GM12878 (cell line): ENCODE results near the gene BUB3. TPM values are rescaled to one million over a fixed set of nuclear protein-coding genes. Genes with fewer than 3 reads are reported as not detected.

Experiments used
- ATAC-seq: fragments of 200-7000 bp; cut with Tn5 transposase; 3 replicates; pipeline ENCODE4 v1.9.1; 2020; ENCODE audit warnings: mild to moderate bottlenecking, moderate library complexity
- BruUV-seq: library from RNA; stranded (reverse); fragments of 400-500 nt; replicated peaks from 2 replicates; lab custom pipeline; 2021; lab: Mats Ljungman, UMichigan
- CTCF ChIA-PET: fragments of 300-600 bp; sonication (Branson Sonifier 250); formaldehyde crosslinking; extraction: SDS; loops from one replicate; lab custom pipeline; 2021; ENCODE audit warnings: inconsistent platforms; lab: Yijun Ruan, JAX
- POLR2A ChIA-PET: fragments of 350-600 bp; formaldehyde crosslinking; extraction: SDS; loops from one replicate; lab custom pipeline; 2021; ENCODE audit warnings: inconsistent platforms; lab: Charles Lee
- RAD21 ChIA-PET: fragments of 300-600 bp; sonication (Branson Sonifier 250); formaldehyde crosslinking; loops from one replicate; lab custom pipeline; 2023; ENCODE audit warnings: antibody characterized with exemption; ENCODE audit not compliant: unreplicated experiment; lab: Charles Lee
- SMC1A ChIA-PET: fragments of 300-600 bp; sonication (Branson Sonifier 250); formaldehyde crosslinking; loops from one replicate; lab custom pipeline; 2023; ENCODE audit not compliant: unreplicated experiment, uncharacterized antibody; lab: Charles Lee
- DNase-seq: peaks from one replicate; pipeline ENCODE4 v3.0.0-alpha.2; 2011; ENCODE audit warnings: low read depth, low spot score
- FAIRE-seq: peaks from 3 replicates; lab custom pipeline; 2011; peaks lifted over from hg19 to GRCh38; lab: Jason Lieb, UNC
- H2AFZ ChIP-seq: 2 replicates; pipeline ENCODE4 v1.6.0; 2011; ENCODE audit warnings: low read depth, low read length, control low read depth; ENCODE audit not compliant: control insufficient read depth
- H3K27ac ChIP-seq: 2 replicates; pipeline ENCODE4 v1.5.1; 2011; ENCODE audit warnings: control low read depth; ENCODE audit not compliant: control insufficient read depth, insufficient read depth
- H3K27me3 ChIP-seq, 2 experiments: replicated peaks in 1 of 2; 2 replicates each; pipeline versions ENCODE4 v1.6.0 to v1.6.1; 2011; ENCODE audit warnings: low read length in 1 of 2; ENCODE audit not compliant: control insufficient read depth in 2 of 2, insufficient read depth in 2 of 2
- H3K36me3 ChIP-seq, 2 experiments: 2 replicates each; pipeline ENCODE4 v1.5.1; 2011; ENCODE audit warnings: low read length in 1 of 2; ENCODE audit not compliant: control insufficient read depth in 2 of 2, insufficient read depth in 2 of 2
- H3K4me1 ChIP-seq: 2 replicates; pipeline ENCODE4 v1.6.1; 2011; ENCODE audit warnings: mild to moderate bottlenecking, low read length, moderate library complexity, mixed read lengths; ENCODE audit not compliant: control insufficient read depth, insufficient read depth
- H3K4me2 ChIP-seq: 2 replicates; pipeline ENCODE4 v1.6.0; 2011; ENCODE audit warnings: control low read depth; ENCODE audit not compliant: control insufficient read depth, insufficient read depth
- H3K4me3 ChIP-seq: fragments of 200-600 bp; sonication (generic); 2 replicates; pipeline ENCODE4 v1.5.1; 2016
- H3K79me2 ChIP-seq: 2 replicates; pipeline ENCODE4 v1.6.0; 2011; ENCODE audit warnings: low read length; ENCODE audit not compliant: control insufficient read depth, insufficient read depth
- H3K9ac ChIP-seq: 2 replicates; pipeline ENCODE4 v1.8.0; 2011; ENCODE audit warnings: low read length, control low read depth, mixed read lengths; ENCODE audit not compliant: control insufficient read depth, insufficient read depth
- H3K9me3 ChIP-seq: replicated peaks from 3 replicates; pipeline ENCODE4 v1.5.1; 2011; ENCODE audit warnings: mild to moderate bottlenecking, low read length; ENCODE audit not compliant: control insufficient read depth, insufficient read depth
- H4K20me1 ChIP-seq: 2 replicates; pipeline ENCODE4 v1.6.0; 2011; ENCODE audit not compliant: control insufficient read depth, insufficient read depth
- IKZF2 ChIP-seq, 2 experiments: fragments of 450-650 bp; IDR thresholded peaks; 2 replicates each; pipeline ENCODE4 v1.6.1; 2017; ENCODE audit warnings: mild to moderate bottlenecking in 2 of 2, moderate library complexity in 2 of 2
- MEF2B ChIP-seq: fragments of 450-650 bp; IDR thresholded peaks from 2 replicates; pipeline ENCODE4 v1.6.1; 2018; ENCODE audit warnings: mild to moderate bottlenecking, moderate library complexity; ENCODE audit not compliant: partially characterized antibody, poor library complexity, severe bottlenecking
- MXI1 ChIP-seq: fragments of 150-350 bp; IDR thresholded peaks from 2 replicates; pipeline ENCODE4 v1.6.1; 2011; ENCODE audit warnings: low read depth, mild to moderate bottlenecking, inconsistent platforms, low read length, improper control_type of control experiment
- NRF1 ChIP-seq: conservative IDR thresholded peaks from 2 replicates; pipeline ENCODE4 v1.6.1; 2011; ENCODE audit warnings: mild to moderate bottlenecking, low read depth, low read length, improper control_type of control experiment
- POLR2AphosphoS2 ChIP-seq: IDR thresholded peaks from 2 replicates; pipeline ENCODE4 v1.6.1; 2011; ENCODE audit warnings: low read depth, mild to moderate bottlenecking, low read length, improper control_type of control experiment, moderate library complexity
- RUNX3 ChIP-seq: IDR thresholded peaks from 2 replicates; pipeline ENCODE4 v1.6.1; 2012; ENCODE audit warnings: low read length, inconsistent platforms
- SMAD1 ChIP-seq: fragments of 450-650 bp; IDR thresholded peaks from 2 replicates; pipeline ENCODE4 v1.6.1; 2018; ENCODE audit warnings: mild to moderate bottlenecking, low read depth; ENCODE audit not compliant: partially characterized antibody
- SPI1 ChIP-seq: IDR thresholded peaks from 2 replicates; pipeline ENCODE4 v1.6.1; 2011; ENCODE audit warnings: low read depth, mild to moderate bottlenecking, low read length, moderate library complexity, borderline replicate concordance; ENCODE audit not compliant: insufficient read depth
- SRF ChIP-seq, 2 experiments: IDR thresholded peaks; 2 replicates each; pipeline ENCODE4 v1.6.1; 2011; ENCODE audit warnings: low read depth in 2 of 2, low read length in 2 of 2, mild to moderate bottlenecking in 1 of 2, moderate library complexity in 1 of 2
- ZBED1 ChIP-seq: IDR thresholded peaks from 2 replicates; pipeline ENCODE4 v1.6.1; 2016; ENCODE audit warnings: borderline replicate concordance
- WGBS: methylation state at CpG from one replicate; pipeline ENCODE4 v1.1.6; 2016; ENCODE audit warnings: low lambda C conversion rate; ENCODE audit not compliant: insufficient replicate concordance, insufficient coverage; ENCODE audit errors: missing lambda C conversion rate; 5-methylcytosine and 5-hydroxymethylcytosine counted together
- in situ Hi-C: fragments of 300-500 bp; cut with MboI; formaldehyde crosslinking; loops from 9 replicates; pipeline ENCODE4 v1.14.3; 2018; ENCODE audit warnings: mixed read lengths
- intact Hi-C: fragments of 100-400 bp; cut with micrococcal nuclease; formaldehyde crosslinking; loops from one replicate; pipeline ENCODE4 v1.14.2; 2022; ENCODE audit not compliant: unreplicated experiment
- polyA plus RNA-seq, 11 experiments: library from polyadenylated mRNA; depleted of rRNA in 4 of 11; unstranded in 6 of 11; stranded (reverse) in 5 of 11; fragments of >200 nt; fragmentation: Nextera tagmentation in 4 of 11; fragmentation: Illumina TruSeq in 1 of 11; extraction: Ambion mirVana in 4 of 11; extraction: Trizol in 1 of 11; gene quantifications; 1 replicate in 1 of 11; 2 replicates in 10 of 11; pipeline versions ENCODE4 v1.2.1 to v1.2.3, GENCODE V29; 2011 to 2016; ENCODE audit warnings: inconsistent platforms in 2 of 11, missing spikeins in 2 of 11, low read depth in 1 of 11
- total RNA-seq, 4 experiments: library from RNA; depleted of rRNA in 3 of 4; stranded (reverse); fragments of >200 nt in 3 of 4; fragmentation: Illumina TruSeq in 1 of 4; extraction: Trizol in 1 of 4; gene quantifications; 2 replicates each; pipeline versions ENCODE4 v1.2.1 to v1.2.3, GENCODE V29; 2013 to 2021
- TF ChIP-seq, protein P1 (sequence below): fragments of 450-650 bp; IDR thresholded peaks from 2 replicates; pipeline ENCODE4 v1.6.1; 2017; ENCODE audit warnings: mild to moderate bottlenecking, moderate library complexity
- TF ChIP-seq, protein P2 (sequence below): IDR thresholded peaks from 2 replicates; pipeline ENCODE4 v1.6.1; 2012; ENCODE audit warnings: mild to moderate bottlenecking, low read depth, low read length
- TF ChIP-seq, protein P3 (sequence below): IDR thresholded peaks from 2 replicates; pipeline ENCODE4 v1.6.1; 2012; ENCODE audit warnings: low read depth, low read length, improper control_type of control experiment

Gene BUB3
- total and polyA plus RNA-seq, 10 of the 15 experiments (the other 5 are each of a cell fraction or from before 2014, with no cell fraction given) = 260 to 1,126 (median 441) TPM

DNA sequence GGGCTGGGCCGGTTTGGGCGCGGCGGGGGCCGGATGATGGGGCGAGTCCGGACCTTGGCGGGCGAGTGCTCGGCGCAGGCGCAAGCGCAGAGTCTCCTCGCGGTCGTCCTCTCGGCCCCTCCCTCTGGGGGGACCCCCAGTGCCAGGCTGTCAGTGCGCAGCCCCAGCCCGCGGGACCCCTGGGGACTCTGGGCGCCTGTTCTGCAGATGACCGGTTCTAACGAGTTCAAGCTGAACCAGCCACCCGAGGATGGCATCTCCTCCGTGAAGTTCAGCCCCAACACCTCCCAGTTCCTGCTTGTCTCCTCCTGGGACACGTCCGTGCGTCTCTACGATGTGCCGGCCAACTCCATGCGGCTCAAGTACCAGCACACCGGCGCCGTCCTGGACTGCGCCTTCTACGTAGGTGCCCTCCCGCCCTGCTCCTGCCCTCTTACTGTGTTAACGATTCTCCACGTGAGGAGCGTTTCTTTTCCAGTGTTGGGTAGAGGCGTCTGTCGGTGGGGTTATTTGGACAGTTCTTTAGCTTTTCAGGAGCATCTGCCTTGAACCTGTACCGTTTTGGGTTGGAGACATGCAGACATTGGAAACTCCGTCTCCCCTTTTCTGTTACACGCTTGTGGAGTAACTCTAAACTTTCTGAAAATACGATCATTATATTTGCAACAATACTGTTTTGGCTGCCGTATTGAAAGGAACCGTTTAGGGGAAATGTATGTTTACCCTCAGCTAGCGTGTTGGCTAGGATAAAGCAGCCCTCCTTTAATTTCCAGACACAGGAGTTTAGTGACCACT is 706 bp downstream of the BUB3 start:
- Histone ChIP-seq H3K4me3 (peak overlapping the region; percentile 93), H3K27ac (peak overlapping the region; percentile 98), H4K20me1 (no peaks in the 10 kb centered on the region; the same call in none of the 2 replicates), H3K9ac (peak overlapping the region; percentile 99), H3K9me3 (no peaks in the 10 kb centered on the region), H3K79me2 (peaks cover 68% of the 10 kb centered on the region), H3K36me3 (peaks cover 0 to 19% of the 10 kb centered on the region in 2 experiments), H3K27me3 (no peaks in the 10 kb centered on the region), H3K4me2 (peak overlapping the region; percentile 30), H2AFZ (peak overlapping the region; percentile 71), H3K4me1 (peaks cover 21% of the 10 kb centered on the region)
- ChIA-PET CTCF (interaction anchor here (0.7 to 1.5 kb wide), 5 partner anchors 19 to 133 kb away, joined by 3 to 5 read pairs (median 4); no protein-coding TSS in a partner anchor), RAD21 (interaction anchor here (0.9 to 1.8 kb wide), 2 partner anchors 25 to 237 kb away, joined by 4 to 8 read pairs; no protein-coding TSS in a partner anchor), SMC1A (interaction anchor here (0.8 to 2.7 kb wide), 3 partner anchors 8 to 237 kb away, joined by 3 to 6 read pairs (median 3); no protein-coding TSS in a partner anchor), POLR2A (interaction anchor here (0.9 to 1.3 kb wide), 4 partner anchors 8 to 20 kb away, joined by 3 to 6 read pairs (median 4); no protein-coding TSS in a partner anchor)
- FAIRE-seq = no peak
- no TSS peak for BruUV-seq
- WGBS = 2% methylated on average over 37 of the region's 49 CpGs
- peak; percentile 82 for ATAC-seq
- DNase-seq = no peak
- intact Hi-C loops (loop anchor here (5.0 kb wide), 2 partner anchors 237 to 397 kb away; no protein-coding TSS in a partner anchor), in situ Hi-C loops (loop anchor here (5.0 kb wide), 1 partner anchor 237 kb away; no protein-coding TSS in a partner anchor)
- peak; percentile 18; the same call in 1 of the 2 replicates for TF ChIP-seq SPI1
- TF ChIP-seq POLR2AphosphoS2 = peak; percentile 25; the same call in 1 of the 2 replicates
- TF ChIP-seq ZBED1 = no peak
- TF ChIP-seq, protein P1, sequence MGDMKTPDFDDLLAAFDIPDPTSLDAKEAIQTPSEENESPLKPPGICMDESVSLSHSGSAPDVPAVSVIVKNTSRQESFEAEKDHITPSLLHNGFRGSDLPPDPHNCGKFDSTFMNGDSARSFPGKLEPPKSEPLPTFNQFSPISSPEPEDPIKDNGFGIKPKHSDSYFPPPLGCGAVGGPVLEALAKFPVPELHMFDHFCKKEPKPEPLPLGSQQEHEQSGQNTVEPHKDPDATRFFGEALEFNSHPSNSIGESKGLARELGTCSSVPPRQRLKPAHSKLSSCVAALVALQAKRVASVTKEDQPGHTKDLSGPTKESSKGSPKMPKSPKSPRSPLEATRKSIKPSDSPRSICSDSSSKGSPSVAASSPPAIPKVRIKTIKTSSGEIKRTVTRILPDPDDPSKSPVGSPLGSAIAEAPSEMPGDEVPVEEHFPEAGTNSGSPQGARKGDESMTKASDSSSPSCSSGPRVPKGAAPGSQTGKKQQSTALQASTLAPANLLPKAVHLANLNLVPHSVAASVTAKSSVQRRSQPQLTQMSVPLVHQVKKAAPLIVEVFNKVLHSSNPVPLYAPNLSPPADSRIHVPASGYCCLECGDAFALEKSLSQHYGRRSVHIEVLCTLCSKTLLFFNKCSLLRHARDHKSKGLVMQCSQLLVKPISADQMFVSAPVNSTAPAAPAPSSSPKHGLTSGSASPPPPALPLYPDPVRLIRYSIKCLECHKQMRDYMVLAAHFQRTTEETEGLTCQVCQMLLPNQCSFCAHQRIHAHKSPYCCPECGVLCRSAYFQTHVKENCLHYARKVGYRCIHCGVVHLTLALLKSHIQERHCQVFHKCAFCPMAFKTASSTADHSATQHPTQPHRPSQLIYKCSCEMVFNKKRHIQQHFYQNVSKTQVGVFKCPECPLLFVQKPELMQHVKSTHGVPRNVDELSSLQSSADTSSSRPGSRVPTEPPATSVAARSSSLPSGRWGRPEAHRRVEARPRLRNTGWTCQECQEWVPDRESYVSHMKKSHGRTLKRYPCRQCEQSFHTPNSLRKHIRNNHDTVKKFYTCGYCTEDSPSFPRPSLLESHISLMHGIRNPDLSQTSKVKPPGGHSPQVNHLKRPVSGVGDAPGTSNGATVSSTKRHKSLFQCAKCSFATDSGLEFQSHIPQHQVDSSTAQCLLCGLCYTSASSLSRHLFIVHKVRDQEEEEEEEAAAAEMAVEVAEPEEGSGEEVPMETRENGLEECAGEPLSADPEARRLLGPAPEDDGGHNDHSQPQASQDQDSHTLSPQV = no peak
- TF ChIP-seq RUNX3 = no peak
- TF ChIP-seq, protein P2, sequence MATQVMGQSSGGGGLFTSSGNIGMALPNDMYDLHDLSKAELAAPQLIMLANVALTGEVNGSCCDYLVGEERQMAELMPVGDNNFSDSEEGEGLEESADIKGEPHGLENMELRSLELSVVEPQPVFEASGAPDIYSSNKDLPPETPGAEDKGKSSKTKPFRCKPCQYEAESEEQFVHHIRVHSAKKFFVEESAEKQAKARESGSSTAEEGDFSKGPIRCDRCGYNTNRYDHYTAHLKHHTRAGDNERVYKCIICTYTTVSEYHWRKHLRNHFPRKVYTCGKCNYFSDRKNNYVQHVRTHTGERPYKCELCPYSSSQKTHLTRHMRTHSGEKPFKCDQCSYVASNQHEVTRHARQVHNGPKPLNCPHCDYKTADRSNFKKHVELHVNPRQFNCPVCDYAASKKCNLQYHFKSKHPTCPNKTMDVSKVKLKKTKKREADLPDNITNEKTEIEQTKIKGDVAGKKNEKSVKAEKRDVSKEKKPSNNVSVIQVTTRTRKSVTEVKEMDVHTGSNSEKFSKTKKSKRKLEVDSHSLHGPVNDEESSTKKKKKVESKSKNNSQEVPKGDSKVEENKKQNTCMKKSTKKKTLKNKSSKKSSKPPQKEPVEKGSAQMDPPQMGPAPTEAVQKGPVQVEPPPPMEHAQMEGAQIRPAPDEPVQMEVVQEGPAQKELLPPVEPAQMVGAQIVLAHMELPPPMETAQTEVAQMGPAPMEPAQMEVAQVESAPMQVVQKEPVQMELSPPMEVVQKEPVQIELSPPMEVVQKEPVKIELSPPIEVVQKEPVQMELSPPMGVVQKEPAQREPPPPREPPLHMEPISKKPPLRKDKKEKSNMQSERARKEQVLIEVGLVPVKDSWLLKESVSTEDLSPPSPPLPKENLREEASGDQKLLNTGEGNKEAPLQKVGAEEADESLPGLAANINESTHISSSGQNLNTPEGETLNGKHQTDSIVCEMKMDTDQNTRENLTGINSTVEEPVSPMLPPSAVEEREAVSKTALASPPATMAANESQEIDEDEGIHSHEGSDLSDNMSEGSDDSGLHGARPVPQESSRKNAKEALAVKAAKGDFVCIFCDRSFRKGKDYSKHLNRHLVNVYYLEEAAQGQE = 0 out of 2 replicates have a peak, but pooled peaks have one; percentile 4
- TF ChIP-seq, protein P3, sequence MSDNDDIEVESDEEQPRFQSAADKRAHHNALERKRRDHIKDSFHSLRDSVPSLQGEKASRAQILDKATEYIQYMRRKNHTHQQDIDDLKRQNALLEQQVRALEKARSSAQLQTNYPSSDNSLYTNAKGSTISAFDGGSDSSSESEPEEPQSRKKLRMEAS = peak; percentile 38
- TF ChIP-seq MXI1 = peak; percentile 61; the same call in 1 of the 2 replicates
- peak in 1 of 2 experiments; percentile 32; a peak in 1 of 4 replicates for TF ChIP-seq IKZF2 (IDR thresholded peaks at IDR 0.05)
- peak in 1 of 2 experiments; percentile 68; a peak in 1 of 4 replicates for TF ChIP-seq SRF (IDR thresholded peaks at IDR 0.05; ENCODE audit: low read depth in 2 of 2, low read length in 2 of 2)
- no peak for TF ChIP-seq SMAD1
- peak; percentile 62 for TF ChIP-seq MEF2B
- peak; percentile 68 for TF ChIP-seq NRF1
